NB4 (cell line): Measurements from ENCODE around the gene BRD1.

Experiments used
- MYC ChIP-seq: IDR thresholded peaks from 2 replicates; pipeline ENCODE4 v1.6.1; 2011; ENCODE audit warnings: low read depth, low read length
- POLR2A ChIP-seq: IDR thresholded peaks from 2 replicates; pipeline ENCODE4 v1.6.1; 2011; ENCODE audit warnings: mild to moderate bottlenecking; ENCODE audit not compliant: insufficient read length; ENCODE audit errors: extremely low read depth
- TF ChIP-seq, protein P1 (sequence below): IDR thresholded peaks from one replicate; pipeline ENCODE4 v1.5.1; 2012; ENCODE audit warnings: low read depth, low read length
- TF ChIP-seq, protein P2 (sequence below): IDR thresholded peaks from 2 replicates; pipeline ENCODE4 v1.6.1; 2011; ENCODE audit warnings: low read depth, low read length

DNA sequence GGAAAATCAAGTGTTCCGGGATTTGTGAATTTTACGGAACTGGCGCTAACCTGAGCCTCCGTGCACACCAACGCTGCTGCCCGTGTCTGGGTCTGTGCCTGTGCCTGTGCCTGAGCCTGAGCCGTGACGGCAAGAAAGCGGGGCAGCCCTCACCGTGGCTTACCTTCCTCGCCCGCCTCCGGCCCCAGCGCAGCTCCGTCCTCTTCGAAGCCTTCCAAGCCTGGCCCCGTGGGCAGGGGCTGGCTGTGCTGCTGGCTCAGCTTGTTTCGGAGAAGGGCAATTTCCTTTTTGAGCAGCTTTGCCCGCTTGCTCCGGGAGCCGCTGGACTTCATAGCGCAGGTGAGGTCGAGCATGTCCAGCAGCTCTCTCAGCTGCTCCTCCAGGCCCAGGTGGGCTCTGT is 33.8 kb downstream of the BRD1 start:
- TF ChIP-seq MYC (no peak), POLR2A (no peak)
- TF ChIP-seq, protein P1, sequence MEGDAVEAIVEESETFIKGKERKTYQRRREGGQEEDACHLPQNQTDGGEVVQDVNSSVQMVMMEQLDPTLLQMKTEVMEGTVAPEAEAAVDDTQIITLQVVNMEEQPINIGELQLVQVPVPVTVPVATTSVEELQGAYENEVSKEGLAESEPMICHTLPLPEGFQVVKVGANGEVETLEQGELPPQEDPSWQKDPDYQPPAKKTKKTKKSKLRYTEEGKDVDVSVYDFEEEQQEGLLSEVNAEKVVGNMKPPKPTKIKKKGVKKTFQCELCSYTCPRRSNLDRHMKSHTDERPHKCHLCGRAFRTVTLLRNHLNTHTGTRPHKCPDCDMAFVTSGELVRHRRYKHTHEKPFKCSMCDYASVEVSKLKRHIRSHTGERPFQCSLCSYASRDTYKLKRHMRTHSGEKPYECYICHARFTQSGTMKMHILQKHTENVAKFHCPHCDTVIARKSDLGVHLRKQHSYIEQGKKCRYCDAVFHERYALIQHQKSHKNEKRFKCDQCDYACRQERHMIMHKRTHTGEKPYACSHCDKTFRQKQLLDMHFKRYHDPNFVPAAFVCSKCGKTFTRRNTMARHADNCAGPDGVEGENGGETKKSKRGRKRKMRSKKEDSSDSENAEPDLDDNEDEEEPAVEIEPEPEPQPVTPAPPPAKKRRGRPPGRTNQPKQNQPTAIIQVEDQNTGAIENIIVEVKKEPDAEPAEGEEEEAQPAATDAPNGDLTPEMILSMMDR: no peak
- TF ChIP-seq, protein P2, sequence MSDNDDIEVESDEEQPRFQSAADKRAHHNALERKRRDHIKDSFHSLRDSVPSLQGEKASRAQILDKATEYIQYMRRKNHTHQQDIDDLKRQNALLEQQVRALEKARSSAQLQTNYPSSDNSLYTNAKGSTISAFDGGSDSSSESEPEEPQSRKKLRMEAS: no peak
